HG02571 (cell line): ENCODE measurements around the gene RBCK1.
A peak's percentile ranks its signal among the peaks of the same experiment; 100 is the strongest.

Experiments
- ATAC-seq: cut with Tn5 transposase; IDR thresholded peaks from one replicate; pipeline ENCODE4 v1.9.1; 2021; ENCODE audit warnings: mild to moderate bottlenecking, moderate library complexity; ENCODE audit not compliant: unreplicated experiment

Gene RBCK1

GRCh38 chr20:397432-398237 lies 10.5 kb upstream of the RBCK1 start:
- no peak for ATAC-seq

GRCh38 chr20:399182-399707 lies 8.9 kb upstream of the RBCK1 start:
- no peak for ATAC-seq

GRCh38 chr20:400128-400453 lies 8.0 kb upstream of the RBCK1 start:
- no peak for ATAC-seq

GRCh38 chr20:400454-401275 lies 7.4 kb upstream of the RBCK1 start:
- no peak for ATAC-seq

- ATAC-seq, result no peak
Measured at GRCh38 chr20:401682-402495, 6.2 kb upstream of the RBCK1 start.

GRCh38 chr20:402496-402885 lies 5.6 kb upstream of the RBCK1 start:
- no peak for ATAC-seq

GRCh38 chr20:402898-403581 lies 5.1 kb upstream of the RBCK1 start:
- ATAC-seq, result no peak

GRCh38 chr20:403582-403957 lies 4.5 kb upstream of the RBCK1 start:
- ATAC-seq, result no peak

- no peak for ATAC-seq
Measured at GRCh38 chr20:404088-404487, 4.0 kb upstream of the RBCK1 start.

- no peak for ATAC-seq
Measured at GRCh38 chr20:406200-407132, 1.6 kb upstream of the RBCK1 start.

- ATAC-seq, result peak; percentile 61
Measured at GRCh38 chr20:407133-407952, 756 bp upstream of the RBCK1 start.

GRCh38 chr20:408843-409696 lies 971 bp downstream of the RBCK1 start:
- peak; percentile 14 for ATAC-seq

GRCh38 chr20:409697-410559 lies 1.8 kb downstream of the RBCK1 start:
- ATAC-seq, result no peak

- no peak for ATAC-seq
Measured at GRCh38 chr20:412081-412480, 4.0 kb downstream of the RBCK1 start.

GRCh38 chr20:414161-414560 lies 6.1 kb downstream of the RBCK1 start:
- ATAC-seq, result no peak

- no peak for ATAC-seq
Measured at GRCh38 chr20:415820-416322, 7.8 kb downstream of the RBCK1 start.
